WI38 (cell line): ENCODE data around the gene PHF8.

Source experiments
- H3K4me3 ChIP-seq: 2 replicates; pipeline ENCODE4 v1.5.1; 2011; ENCODE audit warnings: low read depth, mild to moderate bottlenecking, control low read depth, low read length
- CTCF ChIP-seq: IDR thresholded peaks from 2 replicates; pipeline ENCODE4 v1.5.1; 2012; ENCODE audit warnings: low read depth, mild to moderate bottlenecking, control low read depth, low read length

The PHF8 gene

GRCh38 chrX:53984895-53985294 lies 59.4 kb downstream of the PHF8 start:
- H3K4me3 ChIP-seq, result no peak overlapping the region
- no peak for TF ChIP-seq CTCF

DNA sequence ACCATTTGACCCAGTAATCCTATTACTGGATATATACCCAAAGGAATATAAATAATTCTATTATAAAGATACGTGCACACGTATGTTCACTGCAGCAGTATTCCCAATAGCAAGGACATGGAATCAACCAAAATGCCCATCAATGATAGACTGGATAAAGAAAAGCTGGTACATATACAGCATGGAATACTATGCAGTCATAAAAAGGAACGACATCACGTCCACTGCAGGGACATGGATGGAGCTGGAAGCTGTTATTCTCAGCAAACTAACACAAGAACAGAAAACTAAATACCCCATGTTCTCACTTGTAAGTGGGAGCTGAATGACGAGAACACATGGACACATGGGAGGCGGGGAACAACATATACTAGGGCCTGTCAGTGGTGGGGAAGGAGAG lies 69.7 kb downstream of the PHF8 start:
- H3K4me3 ChIP-seq, result no peak overlapping the region
- no peak for TF ChIP-seq CTCF

GRCh38 chrX:53969540-53969939 lies 74.7 kb downstream of the PHF8 start:
- H3K4me3 ChIP-seq, result no peak overlapping the region
- no peak for TF ChIP-seq CTCF

DNA sequence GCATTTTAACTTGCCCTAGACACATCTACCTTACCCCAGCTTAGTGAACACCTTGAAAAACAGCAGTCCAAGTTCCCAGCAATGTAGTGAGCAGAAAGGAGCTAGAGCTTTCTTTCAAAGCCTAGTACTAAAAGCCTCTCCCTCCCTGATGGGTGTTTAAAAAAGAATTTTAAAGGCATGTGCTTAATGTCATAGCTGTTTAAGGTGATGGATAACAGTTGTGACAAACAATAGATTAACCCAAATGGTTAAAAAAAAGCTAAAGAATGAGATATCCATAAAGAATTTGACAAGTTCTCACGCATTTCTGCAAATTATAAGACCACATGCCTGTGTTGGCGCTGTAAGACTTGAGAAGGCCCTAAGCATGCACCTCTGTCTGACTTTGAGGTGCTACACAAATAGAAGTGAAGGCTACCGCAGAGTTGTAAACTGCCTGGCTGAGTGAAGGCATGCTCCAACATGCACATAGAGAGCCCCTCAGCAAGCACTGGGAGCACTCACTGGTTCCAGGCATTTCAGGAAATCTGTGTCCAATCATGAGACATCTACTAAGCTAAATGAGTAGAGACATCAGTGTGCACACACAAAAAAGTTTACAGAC lies 94.0 kb downstream of the PHF8 start:
- no peak for TF ChIP-seq CTCF
- no peak overlapping the region for H3K4me3 ChIP-seq

GRCh38 chrX:53940180-53940579 lies 104.1 kb downstream of the PHF8 start:
- TF ChIP-seq CTCF, result no peak

DNA sequence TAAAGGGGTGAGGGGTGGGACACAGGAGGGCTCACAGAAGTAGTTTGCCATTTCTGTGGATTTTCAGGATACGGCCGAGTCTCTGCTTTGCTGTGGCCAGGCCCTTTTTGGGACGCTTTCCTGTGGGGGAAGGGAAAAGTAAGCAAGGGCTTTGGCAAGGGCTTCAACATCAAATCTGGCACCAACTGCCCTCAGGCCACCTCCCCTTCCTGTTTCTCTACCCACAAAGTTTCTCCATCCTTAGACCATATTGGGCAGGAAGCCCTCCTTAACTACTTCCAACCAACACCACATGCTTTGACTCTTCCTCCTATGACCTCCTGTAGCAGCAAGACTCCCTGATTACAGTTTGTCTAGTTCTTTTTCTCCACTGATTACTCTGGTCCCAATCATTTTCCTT lies 105.1 kb downstream of the PHF8 start:
- H3K4me3 ChIP-seq, result no peak overlapping the region
- TF ChIP-seq CTCF, result no peak

More at GRCh38 chrX:53940180-53940579, 104.1 kb downstream of the PHF8 start:
- H3K4me3 ChIP-seq, result no peak overlapping the region

GRCh38 chrX:53930515-53931380 lies 113.5 kb downstream of the PHF8 start:
- no peak for TF ChIP-seq CTCF
- H3K4me3 ChIP-seq, result no peak overlapping the region
